SKM-1 treated with dmso at 0.1 percent for 144 hours (cell line): ENCODE measurements around the gene LGI4.
"Not testable (repeated sequence)": the region's sequence is repeated elsewhere in the genome, so short reads cannot be mapped to it uniquely, and the experiment has no call there.

Experiments used
- DNase-seq: peaks from one replicate; lab custom pipeline; 2025; ENCODE audit not compliant: unreplicated experiment; lab: John Stamatoyannopoulos, UW

LGI4 gene

DNA sequence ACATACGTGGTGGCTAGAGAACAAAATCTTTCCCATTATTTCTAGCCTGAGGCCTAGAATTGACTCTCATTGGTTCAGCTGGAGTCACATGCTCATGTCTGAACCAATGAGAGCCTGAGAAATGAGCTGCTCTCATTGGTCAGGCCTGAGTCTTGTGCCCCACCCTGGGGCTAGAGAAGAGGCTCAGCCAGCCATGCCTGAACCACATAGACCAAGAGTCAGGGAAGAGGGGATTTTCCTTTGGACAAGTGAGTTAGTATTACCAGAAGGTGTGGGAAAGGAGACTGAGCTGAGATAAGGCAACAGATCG lies 26.5 kb upstream of the LGI4 start:
- no peak for DNase-seq

DNA sequence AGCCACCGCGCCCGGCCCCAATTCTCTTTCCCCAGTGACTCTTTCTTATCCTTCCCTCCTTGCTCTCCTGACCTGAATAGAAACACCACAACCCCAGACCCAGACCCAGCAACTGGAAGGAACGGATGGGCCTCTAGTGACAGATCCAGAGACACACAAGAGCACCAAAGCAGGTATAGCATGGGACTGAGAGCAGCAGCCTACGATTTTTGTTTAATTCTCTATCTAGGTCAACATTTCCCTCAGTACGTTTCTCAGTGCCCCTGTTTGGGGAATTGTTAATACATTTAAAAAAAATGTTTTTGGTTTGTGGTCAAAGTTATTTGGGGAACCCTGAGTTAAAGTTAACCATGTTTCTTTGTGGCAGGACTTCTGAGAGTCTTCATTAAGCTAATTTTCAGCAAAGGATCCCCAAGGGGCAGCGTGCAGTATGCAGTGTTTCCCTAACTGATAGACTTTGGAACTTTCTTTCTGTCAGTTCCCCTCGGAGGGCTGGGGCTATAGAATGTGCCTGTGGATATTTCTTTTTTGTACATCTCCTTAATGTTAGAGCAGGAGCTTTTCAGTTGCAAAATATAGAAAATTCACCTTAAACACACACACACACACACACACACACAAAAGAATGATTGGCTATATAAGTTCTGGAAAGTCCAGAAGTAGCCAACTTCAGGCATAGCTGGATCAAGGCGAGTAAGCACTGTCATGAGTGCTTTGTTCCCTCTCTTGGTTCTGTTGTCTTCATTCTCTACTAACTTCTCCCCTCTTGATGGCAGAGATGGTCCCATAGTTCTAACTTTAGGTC lies 26.0 kb upstream of the LGI4 start:
- no peak for DNase-seq

GRCh38 chr19:35159606-35160005 lies 24.7 kb upstream of the LGI4 start:
- no peak for DNase-seq

GRCh38 chr19:35157431-35157830 lies 22.6 kb upstream of the LGI4 start:
- no peak for DNase-seq

DNA sequence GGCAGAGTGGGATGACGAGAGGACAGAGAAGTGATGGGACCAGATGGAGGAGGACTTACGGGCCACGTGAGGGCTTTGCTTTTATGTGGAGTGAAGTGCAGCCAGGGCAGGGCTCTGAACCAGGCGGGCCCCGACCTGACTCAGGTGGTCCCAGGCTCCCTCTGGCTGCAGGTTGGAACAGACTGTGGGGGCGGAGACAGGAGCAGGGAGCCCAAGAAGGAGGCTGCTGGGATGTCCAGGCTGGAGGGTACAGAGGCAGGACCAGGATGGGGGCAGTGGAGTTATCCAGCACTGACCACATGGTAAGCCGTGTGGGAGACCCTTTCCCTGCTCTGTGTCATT lies 21.8 kb upstream of the LGI4 start:
- DNase-seq, result no peak

DNA sequence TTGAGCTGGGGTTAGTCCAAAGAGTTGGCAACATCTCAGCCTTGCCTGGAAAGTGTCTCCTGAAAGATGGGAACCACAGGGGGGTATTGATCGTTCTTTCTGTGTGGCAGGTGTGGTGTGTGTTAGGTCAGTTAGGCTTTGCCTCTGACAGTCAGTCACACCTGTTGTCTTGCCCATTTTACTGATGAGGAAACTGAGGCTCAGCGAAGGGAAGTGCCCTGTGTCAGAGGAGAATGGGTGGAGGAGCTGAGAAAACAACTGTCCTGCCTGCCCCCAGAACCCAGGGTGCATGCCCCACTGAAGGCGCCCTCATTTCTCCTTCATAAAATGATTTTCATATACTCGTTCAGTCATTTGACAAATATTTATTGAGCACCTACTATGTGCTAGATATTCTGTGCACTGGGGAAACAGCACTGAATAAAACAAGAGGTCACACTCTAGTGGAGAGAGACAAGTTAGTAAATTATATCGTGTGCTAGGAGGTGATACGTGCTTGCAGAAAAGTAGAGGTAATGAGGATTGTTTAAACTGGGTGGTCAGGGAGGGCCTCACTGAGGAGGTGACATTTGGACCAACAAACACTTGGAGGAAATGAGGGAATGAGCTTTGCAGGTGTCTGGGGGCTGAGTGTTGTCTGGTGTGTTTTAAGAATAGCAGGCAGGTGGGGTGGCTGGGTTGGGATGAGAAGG lies 21.3 kb upstream of the LGI4 start:
- no peak for DNase-seq

- DNase-seq, result no peak
Measured at GRCh38 chr19:35155441-35155840, 20.6 kb upstream of the LGI4 start.

DNA sequence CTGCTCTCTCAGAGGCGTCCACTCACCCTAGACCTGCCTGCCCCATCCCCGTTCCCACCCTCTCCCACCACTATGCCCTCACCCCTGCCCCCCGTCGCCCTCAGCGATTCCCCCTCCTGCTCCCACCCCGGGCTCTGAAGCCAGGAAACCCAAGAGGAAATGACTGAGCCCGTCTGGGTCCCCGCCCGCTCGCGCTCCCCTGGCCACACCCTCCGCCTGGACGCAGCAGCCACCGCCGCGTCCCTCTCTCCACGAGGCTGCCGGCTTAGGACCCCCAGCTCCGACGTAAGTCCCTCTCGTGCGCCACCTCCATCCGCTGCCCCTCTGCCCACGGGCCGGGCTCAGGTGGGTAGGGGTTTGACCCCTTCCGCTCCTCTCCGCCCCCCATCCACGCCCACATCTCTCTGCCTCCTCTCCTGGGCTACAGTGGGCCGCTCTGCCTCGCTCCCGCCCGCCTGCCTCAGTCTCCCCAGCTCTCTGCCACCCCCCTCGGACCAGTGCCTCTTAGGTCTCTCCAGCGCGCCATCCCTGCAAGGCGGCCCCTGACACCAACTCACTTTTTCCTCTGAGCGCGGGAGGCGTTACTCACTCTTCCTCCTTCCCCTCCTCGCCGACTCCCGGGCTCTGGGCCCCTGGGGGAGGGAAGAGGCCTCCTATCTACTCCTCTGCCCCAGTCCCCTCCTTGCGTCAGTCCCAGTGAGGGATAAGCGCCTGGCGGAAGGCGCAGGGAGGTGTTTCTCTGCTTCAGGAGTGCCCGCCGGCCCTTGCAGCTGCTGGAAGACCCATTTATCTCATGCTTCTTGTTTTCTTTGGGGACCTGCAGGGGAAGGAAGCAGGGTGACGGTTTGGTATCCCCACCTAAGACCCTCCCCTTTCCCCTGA lies 19.9 kb upstream of the LGI4 start, which contains the start of gene FXYD5:
TSS of gene FXYD5 (plus strand) at position 211 of the 882 bp plus-strand sequence. CDS start 816 bp downstream, outside the sequence.
- DNase-seq, result peak; percentile 83

GRCh38 chr19:35153701-35154524 lies 19.1 kb upstream of the LGI4 start:
- no peak for DNase-seq

GRCh38 chr19:35153129-35153522 lies 18.3 kb upstream of the LGI4 start:
- DNase-seq, result not testable (repeated sequence)

DNA sequence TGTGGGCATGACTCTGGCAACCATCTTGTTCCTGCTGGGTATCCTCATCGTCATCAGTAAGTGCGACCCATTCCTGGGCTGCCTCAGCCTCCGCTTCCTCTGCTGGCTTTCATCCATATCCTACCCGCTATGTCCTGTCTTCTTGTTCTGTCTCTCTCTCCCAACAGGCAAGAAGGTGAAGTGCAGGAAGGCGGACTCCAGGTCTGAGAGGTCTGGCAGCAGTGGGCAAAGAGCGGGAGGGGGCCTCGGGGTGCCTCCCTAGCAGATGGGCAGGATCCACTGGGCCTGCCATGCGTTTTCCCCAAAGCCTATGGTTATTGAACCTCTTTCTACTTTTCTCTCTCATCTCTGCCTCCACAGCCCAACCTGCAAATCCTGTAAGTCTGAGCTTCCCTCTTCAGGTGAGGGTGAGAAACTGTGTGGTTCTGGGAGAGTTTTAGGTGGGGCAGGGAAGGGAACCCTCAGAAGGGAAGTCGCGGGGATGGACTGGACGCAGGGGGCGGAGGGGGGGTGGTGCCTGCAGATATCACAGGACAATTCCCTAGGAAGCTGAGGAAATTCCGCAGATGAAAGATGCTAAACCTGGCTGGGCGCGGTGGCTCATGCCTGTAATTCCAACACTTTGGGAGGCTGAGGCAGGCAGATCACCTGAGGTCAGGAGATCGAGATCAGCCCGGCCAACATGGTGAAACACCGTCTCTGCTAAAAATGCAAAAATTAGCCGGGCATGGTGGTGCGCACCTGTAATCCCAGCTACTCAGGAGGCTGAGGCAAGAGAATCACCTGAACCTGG lies 16.6 kb upstream of the LGI4 start:
- no peak for DNase-seq

DNA sequence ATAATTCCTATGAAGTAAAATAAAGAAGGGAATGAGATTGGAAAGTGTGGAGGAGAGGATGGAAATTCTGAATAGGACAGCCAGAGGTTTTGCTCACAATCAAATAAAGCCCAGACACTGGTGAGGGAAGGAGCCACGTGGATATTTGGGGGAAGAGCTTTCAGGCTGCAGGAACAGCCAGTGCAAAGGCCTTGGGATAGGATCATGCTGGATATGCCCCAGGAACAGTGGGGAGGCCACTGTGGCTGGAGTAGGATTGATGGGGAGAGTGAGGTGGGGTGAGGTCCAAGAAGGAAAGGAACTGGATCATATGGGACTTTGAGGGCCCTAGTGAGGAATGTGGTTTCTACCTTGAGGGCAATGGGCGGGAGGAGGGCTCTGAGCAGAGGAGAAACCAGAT lies 15.6 kb upstream of the LGI4 start:
- DNase-seq, result no peak

GRCh38 chr19:35149463-35149862 lies 14.6 kb upstream of the LGI4 start:
- DNase-seq, result no peak

- no peak for DNase-seq
Measured at GRCh38 chr19:35146746-35147459, 12.0 kb upstream of the LGI4 start.

- DNase-seq, result no peak
Measured at GRCh38 chr19:35144600-35145436, 10.0 kb upstream of the LGI4 start.

DNA sequence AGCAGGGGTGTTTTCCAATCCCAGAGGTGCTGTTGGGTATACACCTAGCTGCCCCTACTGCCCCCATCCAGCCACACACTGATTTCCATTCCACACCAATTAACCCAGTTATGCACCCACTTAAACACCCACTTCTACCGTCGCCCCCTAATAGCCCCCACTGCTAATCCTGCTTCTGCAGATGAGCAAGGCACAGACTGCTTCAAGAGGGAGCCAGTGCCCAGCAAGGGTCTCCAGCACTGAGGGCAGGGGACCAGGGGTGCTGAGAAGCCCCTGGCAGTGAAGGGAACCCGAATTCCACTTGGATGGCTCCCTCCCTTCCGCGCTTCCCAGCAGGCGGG lies 9.4 kb upstream of the LGI4 start:
- DNase-seq, result no peak

DNA sequence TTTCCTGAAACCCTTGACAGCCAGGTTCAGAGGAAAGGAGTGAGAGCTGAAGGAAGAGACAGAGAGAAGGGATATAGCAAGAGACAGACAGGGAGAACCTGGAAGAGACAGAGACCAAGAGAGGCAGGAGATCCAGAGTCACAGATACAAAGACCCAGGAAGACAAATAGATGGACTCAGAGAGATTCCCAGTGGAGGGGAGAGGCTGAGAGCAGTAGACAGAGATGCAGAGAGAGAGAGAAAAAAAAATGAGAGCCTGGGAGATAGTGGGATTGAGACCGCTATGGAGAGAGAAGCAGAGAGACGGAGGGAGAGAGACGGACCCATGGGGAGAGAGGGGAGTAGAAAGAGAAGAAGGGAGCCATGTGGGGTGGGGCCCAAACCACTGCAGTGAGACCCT lies 9.0 kb upstream of the LGI4 start:
- no peak for DNase-seq

DNA sequence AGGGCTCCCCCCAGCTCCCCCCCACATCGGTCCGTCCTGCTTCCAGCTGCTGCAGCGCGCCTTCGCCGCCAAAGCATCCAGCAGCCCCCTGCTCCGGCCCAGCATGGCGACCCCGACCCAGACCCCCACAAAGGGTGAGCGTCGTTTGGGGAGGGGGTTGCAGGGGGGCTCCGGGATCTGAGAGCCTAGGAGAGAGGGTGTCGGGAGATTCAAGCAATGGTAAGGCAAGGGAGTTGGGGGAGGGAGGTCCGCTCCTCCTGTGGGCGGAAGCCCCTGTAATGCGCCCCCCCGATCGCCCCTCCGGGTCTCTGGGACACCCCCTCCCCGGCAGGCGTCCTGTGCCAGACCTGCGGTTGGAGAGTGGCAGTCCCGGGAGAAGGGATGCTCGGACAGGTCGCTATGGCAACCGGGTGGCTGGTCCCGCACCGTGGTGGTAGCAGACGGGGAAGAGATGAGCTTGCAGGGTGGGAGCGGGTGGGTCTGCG lies 8.4 kb upstream of the LGI4 start, which contains the start of gene FXYD7:
TSS of gene FXYD7 (plus strand) at position 25 of the 485 bp plus-strand sequence. CDS start at position 104, 79 bp downstream.
- DNase-seq, result no peak
